ENCODE data around the gene DISP3.
A peak's percentile ranks its signal among the peaks of the same experiment; 100 is the strongest.

DISP3 gene

GRCh38 chr1:11570821-11571380, 91.9 kb downstream of the DISP3 start:
- no peak overlapping the region for H3K27ac ChIP-seq
- TF ChIP-seq CTCF (IDR thresholded peaks at IDR 0.05): no peak
- TF ChIP-seq ZFX (IDR thresholded peaks at IDR 0.05; ENCODE audit: borderline replicate concordance): no peak

- no peak overlapping the region for H3K27ac ChIP-seq
- TF ChIP-seq CTCF (IDR thresholded peaks at IDR 0.05) (peak; percentile 65), ZFX (IDR thresholded peaks at IDR 0.05; ENCODE audit: borderline replicate concordance) (no peak)
Observed at GRCh38 chr1:11571906-11572616, 93.1 kb downstream of the DISP3 start.

- TF ChIP-seq CTCF (IDR thresholded peaks at IDR 0.05) (no peak), ZFX (IDR thresholded peaks at IDR 0.05; ENCODE audit: borderline replicate concordance) (no peak)
- H3K27ac ChIP-seq: no peak overlapping the region
Observed at GRCh38 chr1:11573116-11573692, 94.2 kb downstream of the DISP3 start.

GRCh38 chr1:11575553-11575952, 96.6 kb downstream of the DISP3 start:
- no peak overlapping the region for H3K27ac ChIP-seq
- no peak for TF ChIP-seq ZFX (IDR thresholded peaks at IDR 0.05; ENCODE audit: borderline replicate concordance)
- no peak for TF ChIP-seq CTCF (IDR thresholded peaks at IDR 0.05)

- H3K27ac ChIP-seq: no peak overlapping the region
- TF ChIP-seq ZFX (IDR thresholded peaks at IDR 0.05; ENCODE audit: borderline replicate concordance) (no peak), CTCF (IDR thresholded peaks at IDR 0.05) (no peak)
Observed at GRCh38 chr1:11576109-11576875, 97.3 kb downstream of the DISP3 start.

- H3K27ac ChIP-seq: no peak overlapping the region
- TF ChIP-seq ZFX (IDR thresholded peaks at IDR 0.05; ENCODE audit: borderline replicate concordance) (no peak), CTCF (IDR thresholded peaks at IDR 0.05) (no peak)
Observed at GRCh38 chr1:11578004-11578403, 99.0 kb downstream of the DISP3 start.

Data from 22Rv1 (cell line).